Epithelial cell of esophagus (primary cell): ENCODE data around the gene IL17REL.

ENCODE experiments used
- DNase-seq: peaks from one replicate; pipeline ENCODE4 v3.0.0; 2010; ENCODE audit warnings: low read depth
- H3K4me3 ChIP-seq: 2 replicates; pipeline ENCODE4 v1.5.1; 2011; ENCODE audit warnings: mild to moderate bottlenecking, low read length, control low read depth
- CTCF ChIP-seq: IDR thresholded peaks from 2 replicates; pipeline ENCODE4 v1.5.1; 2011; ENCODE audit warnings: low read depth, mild to moderate bottlenecking, low read length, control low read depth, inconsistent platforms; ENCODE audit not compliant: insufficient read depth; ENCODE audit errors: missing control alignments

Gene IL17REL

GRCh38 chr22:50012211-50013181 is at the start of gene IL17REL:
TSS of gene IL17REL (minus strand) at chr22:50012765. CDS start at chr22:50012646, 119 bp downstream.
- no peak for DNase-seq
- no peak within 1 kb of the TSS for H3K4me3 ChIP-seq
- TF ChIP-seq CTCF, result no peak

DNA sequence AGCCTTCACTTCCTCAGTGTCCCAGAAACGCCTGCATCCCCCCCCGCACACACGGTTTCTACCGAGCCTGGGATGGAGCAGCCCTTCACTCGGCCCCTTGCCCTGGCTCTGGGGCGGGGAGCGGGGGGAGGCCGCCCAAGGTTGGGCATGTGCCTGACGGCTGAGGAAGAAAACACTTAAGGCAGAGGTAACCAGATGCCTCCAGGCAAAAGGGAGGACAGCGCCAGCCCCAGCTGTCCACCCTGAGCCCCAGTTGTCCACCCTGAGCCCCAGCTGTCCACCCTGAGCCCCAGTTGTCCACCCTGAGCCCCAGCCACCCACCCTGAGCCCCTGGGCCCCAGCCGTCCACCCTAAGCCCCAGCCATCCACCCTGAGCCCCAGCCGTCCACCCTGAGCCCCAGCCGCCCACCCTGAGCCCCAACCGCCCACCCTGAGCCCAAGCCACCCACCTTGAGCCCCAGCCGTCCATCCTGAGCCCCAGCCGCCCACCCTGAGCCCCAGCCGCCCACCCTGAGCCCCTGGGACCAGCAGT is 49.3 kb upstream of the IL17REL start:
- DNase-seq, result no peak
- H3K4me3 ChIP-seq, result no peak overlapping the region
- no peak for TF ChIP-seq CTCF

DNA sequence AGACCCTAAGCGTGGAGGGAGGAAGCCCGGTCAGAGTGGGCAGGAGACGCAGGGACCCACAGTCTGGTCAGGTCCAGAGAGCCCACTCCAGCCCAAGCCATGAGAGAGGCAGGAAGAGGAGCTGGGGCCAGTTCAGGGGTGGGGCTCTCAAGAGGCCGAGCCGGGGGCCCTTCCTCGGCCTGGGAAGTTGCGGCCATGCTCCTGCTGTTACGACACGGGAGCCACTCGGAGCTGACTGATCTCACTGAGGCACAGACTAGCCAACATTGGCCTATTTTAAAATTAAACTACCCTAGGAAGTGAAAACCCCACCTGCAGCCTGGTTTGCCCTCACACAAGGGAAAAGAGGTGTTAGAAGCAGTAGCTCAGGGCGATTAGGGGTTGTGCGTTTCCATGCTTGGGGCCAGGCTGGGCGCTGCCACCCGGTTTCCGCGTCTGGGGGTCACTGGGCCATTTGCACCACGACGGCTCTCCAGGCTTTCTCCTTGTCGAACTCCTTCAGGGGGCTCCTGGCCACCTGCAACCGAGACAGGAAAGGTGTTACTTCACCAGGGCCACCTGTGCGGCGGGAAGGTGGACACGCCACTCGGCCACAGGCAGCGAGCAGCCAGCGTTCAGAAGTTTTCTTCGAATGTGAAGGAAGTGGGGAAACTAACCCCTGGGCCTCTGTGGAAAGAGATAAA is 48.7 kb upstream of the IL17REL start:
- no peak overlapping the region for H3K4me3 ChIP-seq
- no peak for DNase-seq
- TF ChIP-seq CTCF, result no peak

DNA sequence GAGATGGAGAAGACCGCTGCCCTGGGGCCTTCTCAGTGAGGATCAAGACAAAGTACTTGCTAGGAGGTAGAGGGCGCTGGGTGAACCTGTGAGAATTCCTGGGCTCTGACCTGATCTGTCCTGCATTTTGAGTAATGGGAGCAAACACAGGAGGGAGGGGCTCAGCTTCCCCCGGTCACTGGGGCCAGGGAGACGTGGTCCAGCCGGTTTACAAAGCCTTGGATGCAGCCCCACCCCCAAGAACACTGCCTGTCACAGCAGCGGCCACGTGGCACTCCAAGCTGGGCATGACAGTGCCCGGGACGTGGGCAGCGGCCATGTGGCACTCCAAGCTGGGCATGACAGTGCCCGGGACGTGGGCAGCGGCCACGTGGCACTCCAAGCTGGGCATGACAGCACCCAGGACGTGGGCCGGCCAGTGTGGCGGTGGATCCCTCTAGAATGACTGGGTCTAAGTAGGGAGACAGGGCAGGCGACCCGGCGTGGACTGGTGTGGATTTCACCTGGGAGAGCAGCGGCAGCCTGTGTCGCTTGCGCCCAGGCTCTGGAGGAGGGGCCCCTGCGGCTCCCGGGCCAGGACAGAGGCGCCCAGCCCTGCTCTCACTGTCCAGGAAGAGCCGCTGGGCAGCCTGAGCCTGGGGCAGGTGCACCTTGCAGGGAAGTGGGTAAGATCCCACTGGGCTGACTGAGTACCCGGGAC is 48.0 kb upstream of the IL17REL start:
- DNase-seq, result no peak
- no peak overlapping the region for H3K4me3 ChIP-seq
- TF ChIP-seq CTCF, result no peak

DNA sequence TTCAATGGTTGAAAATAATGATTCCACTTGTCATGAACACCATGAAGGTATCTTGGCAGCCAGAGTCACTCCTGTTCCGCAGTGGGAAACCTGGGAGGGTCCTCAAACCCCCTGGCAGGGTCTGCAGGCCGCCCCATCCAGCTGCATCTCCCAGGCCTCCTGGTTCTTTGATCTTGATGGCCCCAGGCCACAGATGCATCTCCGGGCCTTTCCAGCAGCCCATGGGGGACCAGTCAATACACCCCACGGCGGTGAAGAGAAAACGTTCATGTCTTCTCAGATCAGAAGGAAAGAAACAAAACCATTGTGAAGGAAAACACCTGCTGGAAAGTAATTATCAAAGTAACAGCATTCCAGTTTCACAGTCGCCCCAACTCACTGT is 47.3 kb upstream of the IL17REL start:
- no peak for TF ChIP-seq CTCF
- H3K4me3 ChIP-seq, result no peak overlapping the region
- DNase-seq, result no peak

GRCh38 chr22:50058906-50059880 is 46.6 kb upstream of the IL17REL start:
- no peak overlapping the region for H3K4me3 ChIP-seq

More at GRCh38 chr22:50058906-50059880, 46.6 kb upstream of the IL17REL start:
- DNase-seq, result no peak
- TF ChIP-seq CTCF, result no peak
